K562 (cell line): ENCODE data around the gene SOBP. TPM values are rescaled to one million over a fixed set of nuclear protein-coding genes. Genes with fewer than 3 reads are reported as not detected.

Experiments
- ATAC-seq: fragments of 200-7000 bp; cut with Tn5 transposase; 3 replicates; pipeline ENCODE4 v1.9.1; 2020; ENCODE audit warnings: moderate library complexity
- BruUV-seq: library from RNA; stranded (reverse); fragments of 400-500 nt; replicated peaks from 2 replicates; lab custom pipeline; 2021; lab: Mats Ljungman, UMichigan
- CTCF ChIA-PET: fragments of 300-600 bp; formaldehyde crosslinking; extraction: SDS; loops from one replicate; lab custom pipeline; 2021; ENCODE audit warnings: low intra/inter-chr PET ratio; lab: Yijun Ruan, JAX
- POLR2A ChIA-PET: fragments of 300-600, 350-650 bp; sonication (Branson Sonifier 250); formaldehyde crosslinking; extraction: SDS; loops from one replicate; lab custom pipeline; 2021; ENCODE audit warnings: antibody characterized with exemption, inconsistent platforms; lab: Yijun Ruan, JAX
- DNase-seq, 4 experiments: peaks; one replicate each; pipeline versions ENCODE4 v3.0.0 to v3.0.0-alpha.2; 2011 to 2018; ENCODE audit warnings: low spot score in 3 of 4, mixed read lengths in 3 of 4; ENCODE audit errors: extremely low read depth in 1 of 4
- FAIRE-seq: peaks from 2 replicates; lab custom pipeline; 2011; peaks lifted over from hg19 to GRCh38; lab: Jason Lieb, UNC
- H2AFZ ChIP-seq: 2 replicates; pipeline ENCODE4 v1.6.0; 2011; ENCODE audit warnings: low read depth, low read length, control low read depth, inconsistent platforms
- H3K27ac ChIP-seq: fragments of 200-600 bp; 3 replicates; pipeline ENCODE4 v1.8.0; 2011; ENCODE audit warnings: low read depth, mild to moderate bottlenecking, control low read depth, inconsistent platforms, low read length, moderate library complexity, mixed read lengths; ENCODE audit errors: extremely low read depth
- H3K27me3 ChIP-seq, 2 experiments: fragments of 300-600 bp in 1 of 2; 2 replicates in 1 of 2; 3 replicates in 1 of 2; pipeline versions ENCODE4 v1.6.0 to v1.8.0; 2011; ENCODE audit warnings: inconsistent platforms in 2 of 2, low read length in 2 of 2, mild to moderate bottlenecking in 1 of 2, mixed read lengths in 1 of 2, moderate library complexity in 1 of 2; ENCODE audit not compliant: control insufficient read depth in 2 of 2, insufficient read depth in 2 of 2
- H3K36me3 ChIP-seq: fragments of 300-600 bp; 3 replicates; pipeline ENCODE4 v1.8.0; 2011; ENCODE audit warnings: mild to moderate bottlenecking, low read length, inconsistent platforms; ENCODE audit not compliant: control insufficient read depth, insufficient read depth
- H3K4me1 ChIP-seq, 2 experiments: fragments of 200-600 bp in 1 of 2; replicated peaks in 1 of 2; 2 replicates in 1 of 2; 3 replicates in 1 of 2; pipeline versions ENCODE4 v1.5.1 to v1.8.0; 2011; ENCODE audit warnings: inconsistent platforms in 2 of 2, low read length in 2 of 2, mild to moderate bottlenecking in 1 of 2, mixed read lengths in 1 of 2, moderate library complexity in 1 of 2; ENCODE audit not compliant: control insufficient read depth in 2 of 2, insufficient read depth in 2 of 2
- H3K4me2 ChIP-seq: 2 replicates; pipeline ENCODE4 v1.6.1; 2011; ENCODE audit warnings: low read length, control low read depth, inconsistent platforms, mixed read lengths; ENCODE audit not compliant: insufficient read depth
- H3K4me3 ChIP-seq: fragments of 200-600 bp; sonication (generic), shearing (Covaris generic); 2 replicates; pipeline ENCODE4 v1.5.1; 2016; ENCODE audit warnings: control low read depth, inconsistent platforms
- H3K79me2 ChIP-seq: fragments of 200-600 bp; 3 replicates; pipeline ENCODE4 v1.8.0; 2011; ENCODE audit warnings: low read length, inconsistent platforms; ENCODE audit not compliant: control insufficient read depth, insufficient read depth
- H3K9ac ChIP-seq, 2 experiments: 2 replicates each; pipeline versions ENCODE4 v1.6.0 to v1.6.1; 2011; ENCODE audit warnings: low read depth in 2 of 2, low read length in 2 of 2, control low read depth in 1 of 2, inconsistent platforms in 1 of 2, mild to moderate bottlenecking in 1 of 2, mixed read lengths in 1 of 2; ENCODE audit not compliant: insufficient read depth in 1 of 2
- H3K9me1 ChIP-seq: one replicate; pipeline ENCODE4 v1.6.0; 2011; ENCODE audit warnings: inconsistent platforms, mild to moderate bottlenecking, low read length, moderate library complexity; ENCODE audit not compliant: control insufficient read depth, insufficient read depth
- H3K9me3 ChIP-seq: replicated peaks from 2 replicates; pipeline ENCODE4 v1.5.1; 2011; ENCODE audit warnings: low read depth, low read length, inconsistent platforms; ENCODE audit not compliant: control insufficient read depth, insufficient read depth
- H4K20me1 ChIP-seq: replicated peaks from 2 replicates; pipeline ENCODE4 v1.6.1; 2011; ENCODE audit warnings: low read length, inconsistent platforms, mixed read lengths; ENCODE audit not compliant: control insufficient read depth, insufficient read depth
- CBX5 ChIP-seq: IDR thresholded peaks from 2 replicates; pipeline ENCODE4 v1.6.1; 2014; ENCODE audit warnings: low read depth, borderline replicate concordance
- CBX8 ChIP-seq: fragments of 200-600 bp; sonication (generic); IDR thresholded peaks from 2 replicates; pipeline ENCODE4 v1.6.1; 2012; ENCODE audit warnings: borderline replicate concordance, mixed run types, low read depth, mild to moderate bottlenecking, moderate library complexity, mixed read lengths, low read length, control low read depth, inconsistent platforms; ENCODE audit not compliant: poor library complexity, severe bottlenecking; ENCODE audit errors: extremely low read depth
- CXXC5 ChIP-seq: fragments of 250-450 bp; sonication (Bioruptor Pico); IDR thresholded peaks from 2 replicates; pipeline ENCODE4 v1.8.0; 2022; ENCODE audit warnings: inconsistent platforms, mild to moderate bottlenecking, moderate library complexity
- E2F1 ChIP-seq: sonication (generic); formaldehyde crosslinking; IDR thresholded peaks from 2 replicates; pipeline ENCODE4 v1.8.1; 2023; ENCODE audit warnings: mild to moderate bottlenecking, missing genetic modification reagents, moderate library complexity
- GABPB1 ChIP-seq: sonication (generic); formaldehyde crosslinking; IDR thresholded peaks from 2 replicates; pipeline ENCODE4 v1.8.0; 2022; ENCODE audit warnings: mild to moderate bottlenecking, missing genetic modification reagents
- HDAC2 ChIP-seq: fragments of 450-650 bp; IDR thresholded peaks from 2 replicates; pipeline ENCODE4 v1.6.1; 2016; ENCODE audit warnings: mild to moderate bottlenecking
- HMG20B ChIP-seq: fragments of 250-450 bp; sonication (Bioruptor Pico); IDR thresholded peaks from 2 replicates; pipeline ENCODE4 v1.5.0; 2021; ENCODE audit warnings: mild to moderate bottlenecking
- HMGN3 ChIP-seq: IDR thresholded peaks from 2 replicates; pipeline ENCODE4 v1.6.1; 2011; ENCODE audit warnings: borderline replicate concordance, low read depth, mild to moderate bottlenecking, mixed read lengths, low read length; ENCODE audit not compliant: insufficient read length; ENCODE audit errors: extremely low read depth
- NFE2L1 ChIP-seq: fragments of 450-650 bp; IDR thresholded peaks from 2 replicates; pipeline ENCODE4 v1.6.1; 2016; ENCODE audit warnings: missing genetic modification characterization, low read depth, mild to moderate bottlenecking, missing compliant biosample characterization, moderate library complexity, borderline replicate concordance
- PHB2 ChIP-seq: fragments of 450-650 bp; IDR thresholded peaks from 2 replicates; pipeline ENCODE4 v1.6.1; 2017; ENCODE audit warnings: low read depth
- POLR2AphosphoS5 ChIP-seq: IDR thresholded peaks from 2 replicates; pipeline ENCODE4 v1.6.1; 2011; ENCODE audit warnings: mild to moderate bottlenecking, low read depth, low read length, moderate library complexity; ENCODE audit not compliant: control insufficient read depth, insufficient read depth
- PRDM10 ChIP-seq: fragments of 450-650 bp; IDR thresholded peaks from 2 replicates; pipeline ENCODE4 v1.6.1; 2018; ENCODE audit not compliant: partially characterized antibody
- RFX5 ChIP-seq: IDR thresholded peaks from 2 replicates; pipeline ENCODE4 v1.6.1; 2011; ENCODE audit warnings: low read depth, mild to moderate bottlenecking, improper control_type of control experiment, low read length
- TCF3 ChIP-seq: sonication (generic); formaldehyde crosslinking; IDR thresholded peaks from 2 replicates; pipeline ENCODE4 v1.4.0; 2020; ENCODE audit warnings: mild to moderate bottlenecking, missing genetic modification reagents
- USF1 ChIP-seq: sonication (generic); formaldehyde crosslinking; IDR thresholded peaks from 2 replicates; pipeline ENCODE4 v1.9.0; 2022; ENCODE audit warnings: mild to moderate bottlenecking, missing genetic modification reagents
- ZNF668 ChIP-seq: fragments of 250-450 bp; sonication (Bioruptor Pico); IDR thresholded peaks from 2 replicates; pipeline ENCODE4 v1.8.0; 2022; ENCODE audit warnings: mild to moderate bottlenecking, inconsistent platforms
- WGBS: fragments of 100-300 bp; shearing (Covaris generic); methylation state at CpG from one replicate; pipeline ENCODE4 v1.1.6; 2016; ENCODE audit warnings: low coverage, mixed read lengths; ENCODE audit not compliant: insufficient coverage; ENCODE audit errors: missing lambda C conversion rate; 5-methylcytosine and 5-hydroxymethylcytosine counted together
- in situ Hi-C: fragments of 300-500 bp; cut with MboI; formaldehyde crosslinking; loops from 4 replicates; pipeline ENCODE4 v1.15.0; 2018; ENCODE audit warnings: inconsistent platforms, mixed read lengths
- intact Hi-C: fragments of 100-400 bp; cut with micrococcal nuclease; formaldehyde crosslinking; loops from 2 replicates; pipeline ENCODE4 v1.14.2; 2022
- polyA plus RNA-seq, 8 experiments: library from polyadenylated mRNA; depleted of rRNA in 4 of 8; stranded (reverse) in 5 of 8; unstranded in 3 of 8; fragments of >200 nt; fragmentation: Nextera tagmentation in 2 of 8; fragmentation: Illumina TruSeq in 1 of 8; extraction: Ambion mirVana in 2 of 8; extraction: Trizol in 1 of 8; gene quantifications; 2 replicates each; pipeline versions ENCODE4 v1.2.1 to v1.2.3, GENCODE V29; 2011 to 2014; ENCODE audit warnings: inconsistent platforms in 1 of 8, missing spikeins in 1 of 8
- total RNA-seq, 7 experiments: library from RNA; depleted of rRNA in 6 of 7; stranded (reverse); fragments of >200 nt in 6 of 7; fragmentation: Illumina TruSeq in 2 of 7; extraction: Trizol in 2 of 7; gene quantifications; 2 replicates each; pipeline versions ENCODE4 v1.2.1 to v1.2.3, GENCODE V29; 2011 to 2021; ENCODE audit warnings: low replicate concordance in 1 of 7

Gene SOBP
- total and polyA plus RNA-seq, 9 of the 15 experiments (the other 6 are each of a cell fraction or from before 2014, with no cell fraction given): 0.16 TPM; not detected in 8

GRCh38 chr6:107517274-107517673 is 27.4 kb downstream of the SOBP start:
- WGBS: 0% methylated on average over 1 of the region's 1 CpG
- no peak for DNase-seq
- Histone ChIP-seq H3K9me3 (no peaks in the 10 kb centered on the region; the same call in 1 of the 2 replicates), H3K4me1 (no peaks in the 10 kb centered on the region), H3K27ac (no peak overlapping the region), H2AFZ (no peak overlapping the region), H3K36me3 (no peaks in the 10 kb centered on the region), H3K9ac (no peak overlapping the region), H3K9me1 (no peaks in the 10 kb centered on the region), H3K27me3 (0 out of 5 replicates have a peak, but pooled peaks cover 0 to 2% of the 10 kb centered on the region in 2 experiments), H4K20me1 (no peaks in the 10 kb centered on the region), H3K79me2 (no peaks in the 10 kb centered on the region), H3K4me3 (no peak overlapping the region), H3K4me2 (no peak overlapping the region)
- intact Hi-C loops: no loop called here
- FAIRE-seq: no peak
- in situ Hi-C loops: no loop called here
- CTCF ChIA-PET: no interaction called here
- BruUV-seq: no TSS peak
- ATAC-seq: no peak
- POLR2A ChIA-PET: no interaction called here
- TF ChIP-seq NFE2L1 (no peak), PRDM10 (no peak), HMGN3 (no peak), USF1 (CRISPR knock-in tag) (no peak), HDAC2 (no peak), HMG20B (CRISPR knock-in tag) (no peak), GABPB1 (CRISPR knock-in tag) (no peak), RFX5 (no peak), CXXC5 (CRISPR knock-in tag) (no peak), TCF3 (no peak), CBX8 (no peak), POLR2AphosphoS5 (no peak), E2F1 (CRISPR knock-in tag) (no peak), CBX5 (no peak), ZNF668 (CRISPR knock-in tag) (no peak), PHB2 (no peak)
